ENCODE data around the gene DCAF4L1. TPM values are rescaled to one million over a fixed set of nuclear protein-coding genes. Genes with fewer than 3 reads are reported as not detected.

The DCAF4L1 gene
- polyA plus RNA-seq, 10 donors = 0.05 to 0.39 (median 0.26) TPM

DNA sequence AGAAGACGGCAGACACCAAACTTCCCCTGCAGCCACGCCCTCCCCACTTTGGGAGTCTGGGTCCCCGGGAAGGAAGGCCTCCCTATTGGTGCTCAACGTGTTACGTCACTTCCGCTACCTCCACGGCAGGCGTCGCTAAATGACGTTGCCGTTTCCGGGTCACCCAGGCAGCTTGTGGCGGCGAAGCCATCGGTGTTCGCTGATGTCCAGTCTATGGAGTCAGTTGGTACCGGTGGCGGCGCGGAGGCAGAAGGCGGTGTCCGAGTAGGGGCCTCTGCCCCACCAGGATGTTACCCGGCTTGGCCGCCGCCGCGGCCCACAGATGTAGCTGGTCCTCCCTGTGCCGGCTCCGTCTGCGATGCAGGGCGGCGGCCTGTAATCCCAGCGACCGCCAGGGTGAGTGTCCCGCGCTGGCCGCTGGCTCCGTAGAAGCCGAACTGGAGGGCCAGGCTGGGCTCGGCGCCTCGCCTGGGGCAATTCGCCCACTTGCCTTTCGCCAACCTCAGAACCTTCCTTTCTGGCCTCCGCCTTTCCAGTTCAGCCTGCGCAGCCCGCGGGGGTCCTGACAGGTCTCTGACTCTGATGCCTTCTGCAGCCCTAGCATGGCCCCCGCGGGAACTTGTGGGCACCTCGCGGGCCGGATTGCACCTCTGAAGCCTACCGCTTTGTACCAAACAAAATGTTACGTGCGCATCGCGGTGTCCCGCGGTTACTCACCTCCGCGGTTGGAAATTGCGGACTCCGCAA is 9.0 kb downstream of the DCAF4L1 start, which contains the start of gene SLC30A9:
TSS of gene SLC30A9 (plus strand) at position 166 of the 747 bp plus-strand sequence. CDS start at position 288, 122 bp downstream.
- peak; percentile 96 to 99 (median 97) for DNase-seq

DNA sequence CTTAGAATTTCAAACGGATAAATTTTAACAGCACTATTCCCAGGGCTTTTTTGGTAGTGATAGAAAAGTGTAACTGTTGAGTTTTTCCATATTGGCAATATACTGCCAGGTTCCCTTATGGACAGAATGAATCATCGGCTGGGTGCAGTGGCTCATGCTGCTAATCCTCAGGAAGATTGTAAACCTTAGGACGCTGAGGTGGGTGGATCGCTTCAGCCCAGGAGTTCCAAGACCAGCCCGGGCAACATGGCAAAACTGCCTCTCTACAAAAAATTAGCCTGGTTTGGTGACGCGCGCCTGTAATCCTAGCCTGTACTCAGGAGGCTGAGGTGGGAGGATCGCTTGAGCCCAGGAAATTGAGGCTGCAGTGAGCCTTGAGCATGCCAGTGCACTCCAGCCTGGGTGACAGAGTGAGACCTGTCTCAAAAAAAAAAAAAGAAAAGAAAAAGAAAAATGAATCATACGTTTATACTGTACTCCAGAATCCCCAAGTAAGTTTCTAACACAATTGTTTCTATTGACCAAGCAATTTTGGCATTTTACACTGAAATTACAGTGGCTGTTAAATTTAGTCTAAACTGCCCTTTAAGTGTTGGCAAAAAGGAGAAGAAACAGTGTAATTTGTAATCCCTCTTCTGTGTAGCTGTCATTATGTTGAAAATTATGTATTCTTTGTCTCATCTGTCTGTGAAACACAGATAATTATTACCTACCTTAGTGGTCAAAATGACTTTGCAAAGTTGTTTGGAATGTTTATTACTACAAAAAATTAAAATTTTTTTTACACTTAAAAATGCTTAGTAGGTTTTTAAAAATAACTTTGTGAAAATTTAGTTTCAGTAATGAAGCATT is 10.6 kb downstream of the DCAF4L1 start:
- no peak for DNase-seq

DNA sequence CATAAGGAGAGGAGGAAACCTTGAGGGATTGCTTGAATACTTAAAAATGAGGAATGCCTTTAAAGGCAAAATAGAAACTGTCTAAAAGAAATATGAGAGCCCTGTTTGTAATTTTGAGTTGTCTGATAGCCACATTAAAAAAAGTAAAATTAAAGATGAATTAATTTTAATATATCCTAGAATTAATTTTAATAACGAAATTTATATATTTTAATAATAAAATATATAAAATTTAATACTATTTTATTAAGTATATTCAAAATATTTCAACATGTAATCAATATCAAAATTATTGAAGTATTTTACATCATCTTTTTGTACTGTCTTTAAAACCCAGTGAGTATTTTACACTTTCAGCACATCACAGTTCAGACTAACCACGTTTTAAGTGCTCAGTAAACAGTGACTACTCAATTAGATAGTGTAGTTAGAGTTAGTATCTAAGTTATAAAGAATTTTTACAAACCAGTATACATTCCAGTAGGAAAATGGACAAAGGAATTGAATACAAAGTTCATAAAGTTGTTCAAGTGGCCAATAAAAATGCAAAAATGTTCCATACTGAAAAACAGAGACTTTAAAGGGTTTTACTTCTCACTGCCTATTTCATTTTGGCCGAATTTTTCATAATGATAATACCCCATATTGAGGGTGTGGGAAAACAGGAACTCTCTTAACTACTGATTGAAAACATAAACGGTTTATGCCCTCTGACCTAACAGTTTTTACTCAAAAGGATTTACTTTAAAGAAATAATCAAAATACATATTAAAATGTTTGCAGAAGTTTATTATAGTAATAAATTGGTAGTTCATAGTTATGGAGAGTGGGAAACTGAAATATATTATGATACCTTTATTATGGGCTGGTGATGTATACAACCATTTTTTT is 11.7 kb downstream of the DCAF4L1 start:
- DNase-seq = no peak

DNA sequence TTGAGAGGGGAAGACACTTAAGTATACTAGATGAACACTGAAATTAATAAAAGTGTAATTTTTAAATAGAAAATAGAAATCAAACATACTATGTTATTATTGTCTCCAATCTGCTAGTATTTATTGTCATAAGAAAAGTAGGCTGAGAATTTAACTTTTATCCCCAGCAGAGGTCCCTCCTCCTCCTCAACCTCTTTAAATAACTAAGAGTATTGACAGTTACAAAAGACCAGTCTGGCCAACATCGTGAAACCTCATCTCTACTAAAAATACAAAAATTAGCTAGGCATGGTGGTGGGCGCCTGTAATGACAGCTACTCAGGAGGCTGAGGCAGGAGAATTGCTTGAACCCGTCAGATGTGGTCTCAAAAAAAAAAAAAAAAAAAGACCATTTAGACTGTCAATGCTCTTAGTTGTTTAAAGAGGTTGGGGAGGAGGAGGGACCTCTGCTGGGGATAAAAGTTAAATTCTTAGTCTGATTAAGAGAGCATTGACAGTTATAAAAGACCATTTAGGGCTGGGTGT is 13.0 kb downstream of the DCAF4L1 start:
- DNase-seq = no peak

DNA sequence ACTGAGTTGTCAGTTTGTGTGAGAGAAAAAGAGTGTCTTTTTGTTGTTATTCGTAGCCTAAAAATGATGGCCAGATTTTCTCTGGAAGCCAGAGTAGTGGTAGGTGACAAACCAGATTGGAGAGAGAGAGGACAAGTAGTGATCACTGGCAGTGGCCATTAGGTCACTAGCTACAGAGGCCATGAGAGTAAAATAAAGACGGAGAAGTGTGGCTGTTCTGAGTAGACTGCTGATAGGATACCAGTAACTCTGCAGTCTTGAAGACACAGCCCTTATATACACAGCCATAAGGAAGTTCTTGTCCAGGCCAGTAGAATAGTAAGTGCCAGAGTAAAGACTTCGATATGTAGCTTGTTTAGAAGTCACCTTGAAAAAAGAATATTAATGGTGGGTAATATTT is 16.5 kb downstream of the DCAF4L1 start:
- no peak for DNase-seq

DNA sequence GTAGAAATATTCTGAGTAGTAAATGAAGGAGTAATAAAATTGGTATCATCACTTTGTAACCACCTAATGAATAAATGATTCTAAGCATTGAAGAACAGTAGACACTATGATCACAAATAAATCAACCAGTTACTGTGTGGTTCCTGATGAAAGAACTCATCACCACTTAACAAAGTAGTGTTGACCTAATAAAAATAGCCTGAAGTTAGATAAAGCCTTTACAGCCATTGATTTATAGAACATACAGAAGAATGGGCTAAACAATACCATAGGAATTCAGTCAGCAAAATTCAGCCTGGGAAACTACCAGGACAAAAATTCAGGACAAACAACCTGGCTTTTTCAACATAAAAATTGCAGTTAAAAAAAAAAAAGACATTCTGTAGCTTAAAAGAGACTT is 17.8 kb downstream of the DCAF4L1 start:
- DNase-seq = no peak

DNA sequence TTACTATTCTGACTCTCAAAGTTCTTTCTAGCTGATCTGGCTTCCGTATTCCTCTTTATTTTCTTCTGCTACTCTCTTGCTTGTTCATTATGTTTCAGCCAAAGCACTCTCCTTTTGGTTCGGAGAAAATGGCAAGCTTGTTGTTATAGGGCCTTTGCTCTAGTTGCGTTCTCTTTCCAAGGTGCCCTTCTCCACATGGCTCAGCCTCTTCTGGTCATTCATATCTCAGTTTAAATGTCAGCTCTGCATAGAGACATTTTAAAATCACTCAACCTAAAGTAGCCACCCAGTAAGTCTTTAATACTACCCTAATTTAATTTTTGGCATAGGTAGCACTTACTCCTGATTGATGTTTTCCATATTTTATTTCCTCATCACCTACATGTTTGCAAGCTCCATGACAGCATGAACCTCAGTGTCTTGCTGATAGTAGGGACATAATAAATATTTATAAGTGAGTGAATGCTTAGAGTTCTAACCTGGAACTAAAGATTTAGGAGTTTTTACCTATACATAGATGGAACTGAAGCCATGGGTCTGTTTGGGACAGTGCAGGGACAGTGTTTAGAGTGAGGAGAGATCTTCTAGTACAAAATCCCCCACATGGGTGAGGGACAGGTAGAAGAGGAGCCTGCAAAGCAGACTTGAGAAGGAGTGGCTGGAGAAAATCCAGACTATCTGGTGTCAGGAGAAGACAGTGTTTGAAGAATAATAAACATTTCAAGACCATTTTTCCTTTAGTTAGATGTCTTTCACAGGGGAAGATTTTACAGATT is 26.6 kb downstream of the DCAF4L1 start:
- no peak for DNase-seq

DNA sequence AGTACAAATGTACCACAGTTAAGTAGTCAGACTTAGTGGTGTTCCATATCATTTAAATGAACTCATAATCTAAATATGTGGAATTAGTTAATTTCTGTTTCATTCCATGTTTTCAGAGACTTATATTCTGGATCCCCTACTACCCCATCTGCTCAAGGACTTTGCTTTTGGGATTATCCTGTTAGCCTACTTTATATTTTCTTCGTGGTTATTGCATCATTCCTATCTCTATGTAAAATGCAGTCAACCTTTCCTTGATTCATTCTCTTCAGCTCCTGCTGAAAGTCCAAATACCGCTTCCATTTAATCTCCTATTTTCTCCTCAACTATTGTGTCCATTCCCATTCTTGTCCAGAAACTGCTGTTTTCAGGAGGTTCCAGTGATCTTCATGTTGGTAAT is 33.9 kb downstream of the DCAF4L1 start:
- DNase-seq = no peak

DNA sequence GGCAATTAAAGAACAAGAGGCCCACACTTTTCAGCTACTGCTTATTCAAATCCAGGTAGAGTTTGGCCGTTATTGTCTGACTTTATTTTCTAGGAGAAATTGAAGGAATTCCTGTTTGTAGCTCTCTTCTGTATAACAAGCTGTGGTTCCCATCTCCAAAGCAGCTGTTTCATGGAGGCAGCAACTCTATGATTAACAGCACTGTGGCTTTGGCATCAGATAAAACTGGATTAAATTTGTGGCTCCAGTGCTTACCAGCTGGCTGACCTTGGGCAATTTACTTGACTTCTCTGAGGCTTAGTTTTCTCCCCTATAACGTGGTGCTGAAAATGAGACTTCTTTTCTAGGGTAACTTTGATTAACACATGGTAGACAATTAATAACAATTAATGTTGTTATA is 36.9 kb downstream of the DCAF4L1 start:
- DNase-seq = no peak

Other genes with a start within 250 kb of the DCAF4L1 start
- not detected for gene PHOX2B, start 233.0 kb upstream of the DCAF4L1 start, polyA plus RNA-seq (ENCODE audit: insufficient read length in 10 of 10)
- gene TMEM33, start 46.3 kb upstream of the DCAF4L1 start, polyA plus RNA-seq (ENCODE audit: insufficient read length in 10 of 10) = 10 to 100 TPM; 17.5 to 22.0 (median 19.4) TPM
- 10 to 100 TPM; 47.4 to 68.1 (median 56.5) TPM for gene SLC30A9, start 8.8 kb downstream of the DCAF4L1 start, polyA plus RNA-seq (ENCODE audit: insufficient read length in 10 of 10)
- gene BEND4, start 170.9 kb downstream of the DCAF4L1 start, polyA plus RNA-seq (ENCODE audit: insufficient read length in 10 of 10) = under 1 TPM; 0.03 to 0.33 (median 0.19) TPM

Data from muscle of back (tissue), 11 donors.